DMS153 treated with DMSO at 0.1 percent for 48 hours (cell line): Measurements from ENCODE around the gene BLOC1S1.

Experiments used
- DNase-seq: peaks from one replicate; lab custom pipeline; 2025; ENCODE audit not compliant: unreplicated experiment; lab: John Stamatoyannopoulos, UW

Gene BLOC1S1

DNA sequence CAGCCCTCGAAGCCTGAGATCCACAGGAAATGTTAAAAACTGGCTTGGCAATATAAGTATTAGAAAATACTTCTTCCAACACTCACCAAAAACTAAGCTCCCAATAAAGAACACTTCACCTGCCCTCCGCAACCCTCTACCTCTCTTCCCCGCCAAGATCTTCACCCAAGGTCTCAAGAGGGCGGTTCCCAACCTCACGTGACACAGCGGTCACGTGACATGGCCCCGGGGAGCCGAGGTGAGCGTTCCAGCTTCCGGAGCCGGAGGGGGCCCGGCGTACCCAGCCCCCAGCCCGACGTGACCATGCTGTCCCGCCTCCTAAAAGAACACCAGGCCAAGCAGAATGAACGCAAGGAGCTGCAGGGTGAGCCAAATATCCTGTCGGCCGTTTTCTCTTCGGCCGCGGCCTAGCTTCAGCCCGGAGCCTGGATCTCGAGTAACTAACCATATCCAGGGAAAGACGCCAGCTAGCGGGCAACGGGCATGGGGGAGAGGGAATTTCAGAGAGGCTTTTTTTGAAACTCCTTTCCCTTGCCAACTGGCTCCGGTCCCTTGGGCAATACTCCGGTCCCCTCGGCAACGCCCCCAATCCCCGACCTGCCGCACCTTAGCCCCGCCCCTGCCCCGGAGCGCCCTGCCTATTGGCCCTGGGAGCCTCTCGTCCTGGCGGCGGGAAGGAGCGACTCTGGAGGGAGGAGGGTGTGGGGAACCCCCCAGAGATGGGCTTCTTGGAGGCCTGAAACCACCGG is at the start of gene BLOC1S1:
Gene BLOC1S1, plus strand, starts transcription at position 214 of the 749 bp plus-strand sequence. Its CDS starts 6 bp downstream, at position 220.
- DNase-seq = peak; percentile 87

DNA sequence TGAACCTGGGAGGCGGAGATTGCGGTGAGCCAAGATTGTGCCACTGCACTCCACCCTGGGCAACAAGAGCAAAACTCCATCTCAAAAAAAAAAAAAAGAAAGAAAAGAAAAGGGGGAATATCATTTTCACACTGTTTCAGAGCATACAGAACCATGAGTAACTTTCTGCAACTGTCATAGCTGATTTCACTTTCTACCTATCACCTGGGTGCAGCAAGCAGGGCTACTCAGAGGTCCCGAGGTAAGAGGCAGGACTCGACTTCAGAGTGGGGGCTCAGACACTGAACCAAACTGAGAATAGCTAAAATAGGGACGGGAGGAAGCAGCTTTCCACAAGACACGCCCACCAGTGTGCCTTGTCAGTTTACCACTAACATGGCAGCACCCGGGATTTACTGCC is 49.3 kb upstream of the BLOC1S1 start:
- no peak for DNase-seq

DNA sequence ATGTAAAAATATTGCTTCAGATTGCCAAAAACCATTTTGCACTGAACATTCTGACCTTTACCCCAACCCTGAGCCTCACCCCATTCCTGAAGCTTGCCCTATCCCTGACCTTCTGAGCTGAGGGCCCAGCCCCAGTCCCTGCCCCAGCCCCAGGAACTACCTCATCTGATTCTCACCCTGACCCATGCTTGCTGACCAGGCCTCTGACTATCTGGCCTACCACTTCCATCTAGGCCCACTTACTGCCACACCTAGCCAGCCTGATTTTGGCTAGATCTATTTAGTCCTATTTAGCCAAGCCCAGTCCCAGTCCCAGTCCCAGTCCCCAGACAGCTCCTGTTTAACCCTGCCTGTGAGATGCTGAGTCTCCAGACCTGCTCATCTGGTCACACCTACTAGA is 45.6 kb upstream of the BLOC1S1 start:
- DNase-seq = no peak

DNA sequence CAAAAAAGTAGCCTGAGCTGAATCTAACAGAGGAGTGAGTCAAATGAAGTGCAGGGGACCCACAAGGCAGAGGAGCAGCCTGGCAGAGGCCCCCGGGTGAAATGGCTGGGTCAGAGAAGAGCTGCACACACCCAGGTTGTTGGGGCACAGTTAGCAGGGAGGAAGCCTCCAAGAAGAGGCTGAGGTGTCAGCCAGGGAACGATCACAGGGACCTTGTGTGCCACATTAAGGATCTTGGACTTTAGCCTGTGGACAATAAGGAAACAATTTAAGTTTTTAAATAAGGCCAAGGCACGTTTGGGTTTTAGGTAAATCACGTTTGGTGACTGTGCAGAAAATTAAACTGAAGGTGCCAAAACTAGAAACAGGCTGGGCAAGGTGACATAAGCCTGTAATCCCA is 44.1 kb upstream of the BLOC1S1 start:
- DNase-seq = no peak

- DNase-seq = no peak
Observed at GRCh38 chr12:55673638-55674037, 42.2 kb upstream of the BLOC1S1 start.

- DNase-seq = no peak
Observed at GRCh38 chr12:55675666-55676065, 40.2 kb upstream of the BLOC1S1 start.

- no peak for DNase-seq
Observed at GRCh38 chr12:55676707-55677106, 39.1 kb upstream of the BLOC1S1 start.

DNA sequence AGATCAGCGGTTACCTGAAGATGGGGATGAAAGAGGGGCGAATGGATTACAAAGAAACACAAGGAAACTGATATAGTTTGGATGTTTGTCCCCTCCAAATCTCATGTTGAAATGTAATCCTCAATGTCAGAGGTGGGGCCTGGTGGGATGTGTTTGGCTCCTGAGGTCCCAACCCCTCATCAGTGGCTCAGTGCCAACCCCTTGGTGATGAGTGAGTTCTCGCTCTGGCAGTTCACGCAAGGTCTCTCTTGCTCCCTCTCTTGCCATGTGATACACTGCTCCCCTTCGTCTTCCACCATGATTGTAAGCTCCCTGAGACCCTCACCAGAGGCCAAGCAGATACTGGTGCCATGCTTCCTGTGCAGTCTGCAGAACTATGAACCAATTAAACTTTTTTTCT is 36.2 kb upstream of the BLOC1S1 start:
- DNase-seq = no peak

- DNase-seq = no peak
Observed at GRCh38 chr12:55681142-55682077, 34.4 kb upstream of the BLOC1S1 start.

DNA sequence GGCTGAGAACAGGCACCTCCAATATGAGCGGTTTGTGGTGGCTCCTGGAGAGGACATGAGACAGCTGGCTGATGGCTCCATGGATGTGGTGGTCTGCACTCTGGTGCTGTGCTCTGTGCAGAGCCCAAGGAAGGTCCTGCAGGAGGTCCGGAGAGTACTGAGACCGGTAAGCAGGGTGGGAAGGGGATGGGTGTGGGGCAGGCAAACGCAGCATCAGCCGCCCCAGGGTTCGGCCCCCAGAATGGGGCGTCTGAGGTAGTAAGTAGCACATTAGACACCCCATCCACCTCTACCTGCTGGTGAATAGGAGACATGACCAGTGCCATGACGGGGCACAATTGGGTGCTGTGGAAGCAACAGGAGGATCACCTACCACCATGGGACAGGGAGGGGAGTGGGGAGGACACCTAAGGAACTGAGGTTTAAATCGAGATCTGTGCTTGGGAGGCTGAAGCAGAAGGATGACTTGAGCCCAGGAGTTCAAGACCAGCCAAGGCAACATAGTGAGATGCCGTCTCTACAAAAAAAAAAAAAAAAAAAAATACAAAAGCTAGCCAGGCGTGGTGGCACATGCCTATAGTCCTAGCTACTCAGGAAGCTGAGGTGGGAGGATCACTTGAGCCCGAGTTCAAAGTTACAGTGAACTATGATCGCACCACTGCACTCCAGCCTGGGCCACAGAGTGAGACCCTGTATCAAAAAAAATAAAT is 33.6 kb upstream of the BLOC1S1 start:
- DNase-seq = no peak

GRCh38 chr12:55683676-55684075 is 32.2 kb upstream of the BLOC1S1 start:
- no peak for DNase-seq

GRCh38 chr12:55684761-55685370 is 31.0 kb upstream of the BLOC1S1 start:
- DNase-seq = no peak

DNA sequence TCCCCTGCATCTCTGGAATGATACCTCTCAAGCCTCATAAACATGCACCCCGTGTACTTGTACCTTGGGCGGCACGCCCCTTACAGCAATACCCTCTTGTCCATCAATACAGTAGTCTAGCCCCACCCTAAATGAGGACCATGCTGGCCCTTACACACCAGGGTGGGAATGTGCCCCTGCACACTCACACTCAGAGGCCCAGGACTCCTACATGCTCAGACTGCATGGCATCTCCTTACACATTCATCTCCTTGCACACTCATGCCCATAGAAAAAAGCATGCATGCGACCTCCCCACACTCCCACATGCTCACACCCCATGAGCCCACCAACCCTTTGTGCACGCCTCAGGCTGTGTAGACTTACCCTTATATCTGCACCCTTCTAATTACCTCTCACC is 30.2 kb upstream of the BLOC1S1 start:
- DNase-seq = no peak

GRCh38 chr12:55686366-55687010 is 29.4 kb upstream of the BLOC1S1 start:
- no peak for DNase-seq

DNA sequence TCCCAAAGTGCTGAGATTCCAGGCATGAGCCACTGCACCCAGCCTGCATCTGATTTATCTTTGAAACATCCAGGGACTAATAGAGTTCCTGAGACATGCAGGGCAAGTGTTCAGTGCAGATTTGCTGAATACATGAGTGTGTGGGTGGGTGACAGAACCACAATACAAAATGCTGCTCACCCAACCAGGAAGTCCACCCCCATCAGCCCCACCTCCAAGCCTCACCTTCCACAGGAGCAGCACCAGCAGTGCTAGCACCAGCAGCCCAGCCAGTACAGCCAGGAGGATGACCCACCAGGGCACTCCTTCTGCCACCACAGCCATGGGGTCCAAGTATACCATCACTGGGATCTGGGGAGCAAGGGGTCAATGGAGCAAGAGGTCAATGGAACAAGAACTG is 28.1 kb upstream of the BLOC1S1 start:
- DNase-seq = no peak

DNA sequence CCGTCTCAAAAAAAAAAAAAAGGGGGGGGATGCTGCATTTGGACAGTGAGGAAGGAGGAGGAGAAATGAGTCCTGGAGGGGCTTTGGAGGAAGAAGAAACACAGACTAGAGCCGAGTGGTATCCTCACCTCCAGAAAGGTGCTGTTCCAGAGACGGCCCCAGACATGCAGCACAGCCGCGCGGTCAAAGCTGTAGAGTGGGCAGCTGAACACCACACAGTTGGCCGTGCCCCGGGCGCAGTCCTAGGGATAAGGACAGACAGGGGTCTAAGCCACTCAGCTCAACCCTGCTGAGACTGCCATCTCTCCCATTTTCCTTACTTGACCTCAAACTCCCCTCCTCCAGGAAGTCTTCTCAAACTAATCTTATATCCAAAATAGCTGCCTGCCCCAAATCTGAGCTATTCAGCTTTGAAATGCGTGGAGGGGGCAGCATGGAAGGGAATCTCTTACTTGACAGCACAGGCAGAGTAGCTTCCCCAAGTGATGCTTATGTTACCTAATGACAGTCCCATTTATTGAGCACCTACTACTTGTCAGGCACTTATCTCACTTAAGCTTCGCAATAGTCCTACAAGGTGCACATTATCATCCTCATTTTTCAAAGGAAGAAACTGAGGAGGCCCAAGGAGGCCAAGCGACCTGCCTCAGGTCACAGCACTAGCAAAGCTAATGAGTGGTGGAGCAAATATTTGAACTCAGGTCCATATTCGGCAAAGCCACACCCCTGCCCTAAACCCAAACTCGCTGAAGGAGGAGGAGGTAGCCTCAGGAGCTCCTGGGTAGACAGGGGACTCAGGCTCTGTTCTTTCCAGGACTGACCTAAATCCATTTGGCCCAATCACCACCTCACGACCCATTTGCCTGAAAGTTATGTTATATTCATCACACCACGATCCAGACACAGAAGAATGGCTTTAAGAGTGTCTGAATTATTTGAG is 26.9 kb upstream of the BLOC1S1 start:
- DNase-seq = no peak

GRCh38 chr12:55692631-55693322 is 23.1 kb upstream of the BLOC1S1 start:
- no peak for DNase-seq

GRCh38 chr12:55693323-55694187 is 22.3 kb upstream of the BLOC1S1 start:
- no peak for DNase-seq
